GM19468 (cell line): Measurements from ENCODE around the gene MAGI2.
"Not testable (repeated sequence)": the region's sequence is repeated elsewhere in the genome, so short reads cannot be mapped to it uniquely, and the experiment has no call there.

Source experiments
- ATAC-seq: cut with Tn5 transposase; IDR thresholded peaks from one replicate; pipeline ENCODE4 v1.9.1; 2021; ENCODE audit warnings: mild to moderate bottlenecking, moderate library complexity, moderate number of reproducible peaks; ENCODE audit not compliant: unreplicated experiment; ENCODE audit errors: extremely low read depth

The MAGI2 gene

DNA sequence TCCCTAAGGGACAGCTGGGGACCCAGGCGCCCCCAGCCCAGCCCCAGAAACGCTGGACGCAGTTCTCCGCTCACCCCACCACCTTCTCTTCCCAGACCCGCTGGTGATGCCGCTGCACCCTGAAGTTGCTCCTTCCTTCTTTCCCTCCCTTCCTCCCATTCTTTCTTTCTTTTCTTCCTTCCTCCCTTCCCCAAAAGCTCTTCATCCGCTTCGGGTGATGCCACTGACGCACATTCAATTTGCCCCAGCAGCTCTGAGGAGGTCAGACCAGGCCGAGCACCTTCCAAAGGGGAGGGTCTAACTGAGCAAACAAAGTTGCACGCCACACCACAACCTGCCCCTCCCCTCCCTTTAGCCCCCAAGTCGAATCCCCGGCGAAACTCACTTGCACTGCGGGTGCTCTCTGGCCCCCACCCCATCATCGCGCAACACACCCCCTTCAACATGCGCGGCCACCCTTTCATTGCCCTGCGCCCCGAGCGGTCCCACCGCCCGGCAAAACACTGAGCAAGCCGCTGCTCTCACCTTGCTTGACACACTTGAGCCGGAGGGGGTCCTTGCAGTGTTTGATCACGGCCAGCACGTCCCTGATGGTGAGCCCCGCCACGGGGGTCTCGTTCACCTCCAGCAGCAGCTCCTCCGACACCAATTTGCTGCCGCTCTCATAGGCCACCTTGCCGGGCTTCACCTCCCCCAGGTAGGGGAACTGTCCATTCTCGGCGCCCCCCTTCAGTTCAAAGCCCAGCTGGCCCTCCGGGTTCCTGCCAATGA lies 787 bp downstream of the MAGI2 start:
- ATAC-seq: no peak

DNA sequence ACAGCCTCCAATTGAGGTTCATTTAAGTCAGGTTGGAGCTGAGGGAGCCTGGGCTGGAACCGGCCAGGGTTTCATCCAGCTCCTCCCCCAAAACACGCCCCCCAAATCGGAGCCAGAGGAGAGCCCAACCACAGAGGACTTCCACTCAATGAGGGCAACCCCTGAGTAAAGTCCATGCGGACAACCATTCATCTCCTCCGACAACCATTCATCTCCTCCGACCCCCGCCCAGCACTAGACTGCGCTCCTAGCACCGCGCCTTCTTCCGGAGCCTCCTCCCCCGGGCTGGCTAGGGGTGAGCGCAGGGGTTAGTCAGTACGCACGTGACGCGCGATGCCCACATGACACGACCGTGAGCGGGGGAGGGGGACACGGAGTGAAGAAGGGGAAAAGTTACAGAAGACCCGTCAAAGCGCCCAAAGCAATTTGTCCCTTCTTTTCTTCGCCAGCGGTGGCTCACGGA lies 1.4 kb downstream of the MAGI2 start:
- ATAC-seq: no peak

DNA sequence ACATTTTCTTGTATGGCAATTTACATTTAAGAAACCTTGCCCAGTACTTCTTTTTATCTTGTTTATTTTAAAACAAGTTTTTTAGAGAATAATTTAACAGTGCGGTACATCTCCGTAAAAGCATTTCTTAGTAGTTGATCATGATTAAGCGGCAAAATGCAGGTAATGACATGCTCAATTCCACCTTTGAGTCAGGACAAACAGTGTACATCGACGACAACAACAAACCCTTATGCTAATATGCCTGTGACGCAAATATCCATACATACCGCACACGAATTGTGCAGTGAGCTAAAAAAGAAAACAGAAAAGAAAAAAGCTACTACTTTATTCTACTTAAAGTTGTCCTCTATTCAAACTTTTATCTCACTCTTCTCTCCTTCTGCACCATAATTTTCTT lies 1.9 kb downstream of the MAGI2 start:
- no peak for ATAC-seq

DNA sequence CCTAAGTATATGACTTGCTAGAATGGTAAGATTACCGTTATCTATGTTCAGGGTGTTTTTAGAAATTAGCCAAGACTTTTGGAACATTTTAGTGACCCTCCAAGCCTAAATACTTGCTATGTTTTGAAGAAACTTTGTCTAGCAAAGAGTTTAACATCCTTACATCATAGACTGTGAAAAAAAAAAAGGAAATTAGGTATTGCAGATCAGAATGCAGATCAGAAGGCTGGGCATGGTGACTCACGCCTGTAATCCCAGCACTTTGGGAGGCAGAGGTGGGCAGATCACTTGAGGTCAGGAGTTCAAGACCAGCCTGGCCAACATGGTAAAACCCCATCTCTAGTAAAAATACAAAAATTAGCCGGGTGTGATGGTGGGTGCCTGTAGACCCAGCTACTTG lies 10.7 kb downstream of the MAGI2 start:
- ATAC-seq: not testable (repeated sequence)

DNA sequence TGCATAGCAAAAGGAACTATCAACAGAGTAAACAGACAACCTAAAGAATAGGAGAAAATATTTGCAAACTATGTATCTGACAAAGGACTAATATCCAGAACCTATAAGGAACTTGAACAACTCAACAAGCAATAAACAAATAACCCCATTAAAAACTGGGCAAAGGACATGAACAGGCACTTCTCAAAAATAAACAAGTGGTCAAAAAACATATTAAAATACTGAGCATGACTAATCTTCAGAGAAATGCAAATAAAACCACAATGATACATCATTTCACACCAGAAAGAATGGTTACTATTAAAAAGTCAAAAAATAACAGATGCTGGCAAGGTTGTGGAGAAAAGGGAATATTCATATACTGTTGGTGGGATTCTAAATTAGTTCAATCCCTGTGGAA lies 17.1 kb downstream of the MAGI2 start:
- ATAC-seq: no peak

DNA sequence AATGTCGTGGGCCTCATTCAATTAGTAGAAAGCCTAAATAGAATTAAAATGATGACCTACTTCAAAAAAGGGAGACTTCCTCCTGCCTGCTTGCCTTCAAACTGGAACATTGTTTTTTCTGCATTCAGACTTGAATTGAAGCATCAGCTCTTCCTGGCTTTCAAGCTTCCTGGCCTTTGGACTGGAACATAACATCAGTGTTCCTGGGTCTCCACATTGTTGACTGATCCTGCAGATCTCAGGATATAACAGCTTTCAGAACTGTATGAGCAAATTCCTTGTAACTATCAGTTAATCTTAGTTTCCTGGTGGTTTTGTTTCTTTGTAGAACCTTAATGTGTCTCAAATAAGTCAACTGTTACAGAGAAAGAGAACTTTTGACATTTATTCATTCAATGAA lies 18.6 kb downstream of the MAGI2 start:
- ATAC-seq: no peak

DNA sequence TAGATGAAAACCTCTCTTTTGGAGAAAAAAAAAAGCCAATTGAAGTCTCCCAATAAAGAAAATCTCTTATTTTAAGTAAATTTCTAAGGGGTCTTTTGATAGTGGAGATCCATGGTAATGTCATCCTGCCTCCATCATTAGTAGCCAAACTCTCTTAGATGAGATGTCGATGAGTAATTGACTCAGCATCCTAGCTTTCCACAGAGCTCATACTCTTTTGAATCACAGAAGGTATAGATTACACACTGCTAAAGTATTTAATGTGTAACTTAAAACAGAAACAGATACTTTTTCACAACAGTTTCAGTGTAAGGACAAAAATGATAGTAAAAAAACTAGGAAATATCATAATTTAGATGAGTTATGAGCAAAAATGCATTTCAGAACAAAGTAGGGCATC lies 19.4 kb downstream of the MAGI2 start:
- no peak for ATAC-seq

DNA sequence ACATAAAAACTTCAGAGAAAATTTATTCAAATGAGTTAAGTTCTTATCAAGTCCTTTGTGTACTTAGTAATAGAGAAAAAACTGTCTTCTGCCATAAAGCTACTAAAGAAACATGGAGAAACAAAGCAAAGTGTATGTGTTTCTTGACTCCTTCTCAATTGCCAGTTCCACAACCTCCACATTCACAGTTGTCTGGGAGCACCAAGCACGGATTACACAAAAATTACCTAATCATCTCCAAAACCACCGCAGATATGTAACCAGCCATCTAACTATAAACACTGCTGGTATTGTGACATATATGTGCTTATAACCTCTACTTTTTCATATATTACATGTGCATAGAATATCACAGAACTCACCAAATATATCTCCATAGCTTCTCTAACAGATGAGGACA lies 23.1 kb downstream of the MAGI2 start:
- no peak for ATAC-seq

DNA sequence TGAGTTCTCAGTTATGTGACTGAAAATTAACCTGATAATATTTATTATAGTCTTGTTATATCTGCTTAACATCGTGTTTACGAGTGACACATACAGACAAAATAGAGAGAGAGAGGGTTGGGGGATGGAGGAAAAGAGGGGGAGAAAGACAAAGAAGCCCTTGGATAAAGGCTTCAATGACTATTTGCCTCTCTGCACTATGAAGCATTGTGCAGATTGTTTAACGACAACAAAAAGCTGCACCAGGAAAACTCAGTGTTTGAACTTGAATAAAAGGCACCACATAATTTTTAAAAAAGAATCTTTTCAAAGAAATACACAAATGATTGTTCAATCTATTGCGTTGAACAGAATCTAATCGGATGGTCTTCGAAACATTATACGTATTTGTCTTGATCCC lies 27.8 kb downstream of the MAGI2 start:
- ATAC-seq: no peak

DNA sequence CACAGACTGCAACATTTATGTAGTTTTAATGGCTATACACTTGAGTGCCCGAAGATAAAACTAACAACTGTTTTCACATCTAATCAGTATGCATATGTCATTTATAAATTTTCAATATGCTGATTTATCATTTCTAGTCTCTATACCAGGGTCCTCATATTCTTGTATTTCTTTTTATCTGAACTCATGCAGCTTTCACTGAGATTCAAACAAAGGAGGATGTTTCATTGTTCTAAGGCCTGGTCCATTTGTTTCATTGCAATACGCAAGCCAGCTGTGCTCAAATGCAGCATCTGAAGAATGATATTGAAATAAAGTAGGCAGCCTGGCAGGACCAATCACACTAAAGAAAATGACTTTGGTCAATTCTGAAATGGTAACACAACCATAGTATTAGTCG lies 31.7 kb downstream of the MAGI2 start:
- ATAC-seq: no peak

DNA sequence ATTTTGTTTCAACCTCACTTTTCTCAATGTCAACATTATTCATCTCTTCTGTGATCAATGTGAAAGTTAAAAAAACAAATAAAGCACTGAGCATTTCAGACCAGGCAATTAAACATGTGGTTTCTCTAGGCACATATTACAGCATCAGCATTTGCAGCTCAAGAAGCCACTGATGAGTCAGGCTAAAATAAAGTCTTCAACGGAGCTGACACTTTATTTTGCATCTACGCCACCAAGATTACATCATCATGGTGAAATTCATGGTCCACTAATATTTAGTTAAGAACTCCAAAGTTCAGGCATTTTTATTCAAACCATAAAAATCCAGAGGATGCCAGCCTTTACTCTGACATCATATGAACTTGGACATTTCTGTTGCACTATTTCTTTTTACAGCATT lies 33.0 kb downstream of the MAGI2 start:
- ATAC-seq: no peak

DNA sequence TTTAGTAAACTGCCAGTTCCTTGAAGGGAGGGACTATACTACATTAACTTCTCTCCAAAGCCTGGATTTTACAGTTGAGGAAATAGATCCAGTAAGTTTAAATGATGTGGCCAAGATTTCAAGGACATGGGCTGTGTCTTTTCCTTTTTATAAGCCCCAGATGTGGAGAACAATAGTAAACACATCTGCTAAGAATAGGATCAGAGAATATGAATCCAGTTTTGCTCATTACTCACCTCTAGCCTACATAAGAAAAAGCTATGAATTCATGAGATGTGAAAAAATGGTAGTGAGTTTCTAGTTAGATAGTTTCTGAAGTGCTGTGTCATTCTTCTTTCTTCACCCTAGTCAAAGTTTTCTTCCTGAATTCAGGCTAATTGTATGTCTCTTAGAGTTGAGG lies 38.6 kb downstream of the MAGI2 start:
- no peak for ATAC-seq

DNA sequence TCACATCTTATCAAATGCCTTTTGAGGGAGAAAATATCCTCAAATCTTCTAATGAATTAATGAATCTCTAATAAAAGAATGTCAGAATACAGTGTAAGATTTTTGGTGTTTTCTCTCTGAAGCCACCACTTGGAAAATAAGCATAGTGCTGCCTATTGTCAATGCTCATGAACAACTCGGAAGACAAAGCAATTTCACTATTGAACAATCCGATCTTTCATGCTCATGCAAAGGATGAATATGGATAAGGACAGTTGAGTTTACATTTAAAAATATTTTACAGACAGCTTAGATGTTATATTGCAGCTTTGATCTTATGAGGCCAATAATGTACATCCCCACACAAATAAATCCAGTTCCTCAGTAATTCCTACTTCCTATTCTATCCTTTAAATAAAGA lies 40.6 kb downstream of the MAGI2 start:
- no peak for ATAC-seq

DNA sequence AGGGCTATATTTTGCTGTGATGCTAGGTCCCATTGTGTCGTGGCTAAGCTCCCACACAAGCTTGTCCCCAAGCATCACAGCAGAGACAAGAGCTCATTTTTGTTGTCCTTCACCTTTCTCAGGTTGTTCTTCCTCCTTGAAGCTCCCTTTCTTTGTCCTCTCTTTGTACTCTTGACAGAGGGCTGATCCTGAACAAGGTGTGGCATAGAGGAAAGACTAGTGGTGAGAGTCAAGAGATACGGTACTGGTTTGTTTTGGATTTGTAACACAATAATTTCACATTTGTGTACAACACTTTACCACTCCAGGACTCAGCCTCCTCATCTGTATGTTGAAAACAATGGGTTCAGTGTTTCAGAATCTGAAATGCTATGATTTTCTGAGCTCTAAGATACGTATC lies 41.0 kb downstream of the MAGI2 start:
- ATAC-seq: no peak

DNA sequence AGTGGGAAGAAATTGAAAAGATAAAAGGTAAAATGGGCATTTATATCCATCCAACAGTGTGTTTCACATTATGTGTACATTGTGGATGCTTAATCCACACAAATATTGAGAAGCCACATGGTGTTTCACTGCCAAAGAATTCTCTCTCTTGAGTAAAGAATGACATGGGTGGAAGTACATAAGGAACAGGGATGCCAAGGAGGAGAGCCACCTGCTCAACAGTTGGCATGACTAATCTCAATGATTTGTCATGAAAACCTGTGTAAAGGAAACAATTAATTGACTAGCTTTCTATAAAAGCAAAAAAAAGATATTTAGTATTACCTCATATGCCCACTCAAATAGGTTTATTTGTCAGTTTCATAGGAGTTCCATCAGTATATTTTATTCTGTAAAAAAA lies 43.1 kb downstream of the MAGI2 start:
- ATAC-seq: no peak

DNA sequence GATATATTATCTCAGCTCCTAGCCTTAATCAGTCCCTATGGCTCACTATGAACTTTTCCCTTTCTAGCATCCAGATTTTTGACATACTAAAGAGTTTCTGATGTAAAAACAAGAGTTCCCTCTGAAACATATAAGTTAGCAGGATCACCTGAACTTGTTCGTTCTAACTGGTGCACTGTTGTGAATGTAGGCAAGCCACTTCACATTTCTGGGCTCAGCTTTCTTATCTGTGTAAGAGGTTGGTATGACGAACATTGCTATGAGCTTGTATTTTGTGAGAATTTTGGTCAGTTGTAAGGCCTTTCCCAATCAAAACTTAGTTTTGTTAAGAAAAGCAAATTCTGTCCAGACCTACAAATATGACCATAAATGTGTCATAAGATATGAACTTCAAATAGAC lies 46.1 kb downstream of the MAGI2 start:
- no peak for ATAC-seq

DNA sequence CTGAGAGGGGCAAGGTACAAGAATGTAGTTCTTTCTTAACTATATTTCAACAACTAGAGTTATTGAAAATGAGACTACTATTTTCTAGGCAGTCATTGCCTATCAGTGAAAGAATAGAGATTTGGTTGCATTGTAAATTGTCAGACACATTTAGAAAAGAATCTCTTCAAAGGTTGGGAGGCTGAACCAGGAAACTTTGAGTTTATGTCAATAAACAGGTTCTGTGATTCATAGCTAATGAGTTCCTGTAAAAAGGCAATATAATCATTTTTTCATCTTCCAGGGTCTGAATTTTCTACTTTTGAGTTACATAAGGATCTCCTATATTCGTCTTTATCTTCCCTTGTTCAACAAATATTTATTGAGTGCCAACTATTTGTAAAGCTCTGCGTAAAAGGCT lies 47.1 kb downstream of the MAGI2 start:
- no peak for ATAC-seq

DNA sequence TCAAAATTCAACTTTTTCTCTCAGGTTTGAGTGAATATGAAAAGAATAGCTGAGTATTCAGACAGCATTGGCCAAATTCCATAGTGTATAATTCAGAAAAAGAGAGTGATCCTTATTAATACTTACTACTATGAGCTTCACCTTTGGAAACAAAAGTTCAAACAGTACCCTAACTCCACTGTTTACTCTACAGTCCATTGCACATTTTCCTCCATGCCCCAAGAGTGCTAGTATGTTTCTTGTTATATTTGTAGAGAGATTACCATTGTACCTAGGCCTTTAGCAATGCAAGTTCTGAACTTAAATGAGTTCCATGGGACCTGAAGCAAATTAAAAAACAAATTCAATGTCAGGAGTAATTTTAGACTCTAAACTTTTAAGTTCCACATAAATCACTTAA lies 48.1 kb downstream of the MAGI2 start:
- ATAC-seq: no peak

DNA sequence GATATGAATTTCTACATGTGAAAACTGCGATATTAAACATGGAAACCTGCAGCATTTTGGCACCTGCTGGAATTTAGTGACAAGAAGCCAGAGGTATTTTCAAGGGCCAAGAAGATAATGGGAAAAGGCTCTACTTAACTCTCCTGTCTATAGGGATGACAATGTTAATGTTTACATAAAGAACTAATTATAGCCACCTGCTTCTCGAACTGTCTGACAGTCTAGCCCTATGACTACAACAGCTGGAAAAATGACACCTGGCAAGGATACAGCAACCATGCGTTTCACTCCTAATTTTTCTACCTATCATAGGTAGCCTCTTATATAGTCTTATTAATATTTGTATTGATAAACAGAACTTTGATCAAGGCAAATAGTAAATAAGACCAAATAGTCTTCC lies 49.6 kb downstream of the MAGI2 start:
- ATAC-seq: no peak

DNA sequence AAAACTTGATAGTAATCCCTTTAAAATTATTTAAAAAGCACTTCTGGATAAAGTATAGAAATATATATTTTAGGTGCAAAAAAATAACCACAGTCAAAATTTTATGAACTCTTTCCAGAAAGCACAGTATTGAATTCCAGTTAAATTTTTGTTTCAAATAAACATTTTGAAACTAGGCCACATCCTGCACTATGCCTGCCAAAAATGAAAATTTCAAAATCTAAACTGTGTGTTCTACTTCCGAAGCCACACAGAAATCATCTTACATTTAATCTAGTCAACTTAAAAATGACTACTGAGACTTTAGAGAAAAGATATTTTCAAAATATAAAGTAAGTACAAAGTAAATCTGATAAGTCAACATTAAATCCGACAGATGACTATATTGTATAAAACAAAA lies 50.0 kb downstream of the MAGI2 start:
- ATAC-seq: no peak

DNA sequence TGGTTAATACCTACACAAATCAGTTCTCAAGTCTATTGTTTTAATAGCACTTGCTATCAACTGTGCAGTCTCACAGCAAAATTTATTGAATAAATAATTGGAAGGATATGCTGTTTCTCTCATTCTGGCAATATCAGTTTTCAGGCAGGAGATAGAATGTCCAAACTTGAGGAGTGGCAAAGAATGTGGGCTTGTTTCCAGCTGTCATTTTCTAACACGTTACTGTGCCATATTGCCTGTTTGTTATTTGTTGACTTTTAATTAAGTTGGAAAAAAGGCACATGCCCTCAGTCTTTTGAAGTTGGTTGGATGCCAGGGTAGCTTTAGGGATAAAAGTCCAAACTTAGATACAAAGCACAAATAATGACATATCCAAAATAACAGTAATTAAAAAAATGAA lies 52.2 kb downstream of the MAGI2 start:
- ATAC-seq: no peak

DNA sequence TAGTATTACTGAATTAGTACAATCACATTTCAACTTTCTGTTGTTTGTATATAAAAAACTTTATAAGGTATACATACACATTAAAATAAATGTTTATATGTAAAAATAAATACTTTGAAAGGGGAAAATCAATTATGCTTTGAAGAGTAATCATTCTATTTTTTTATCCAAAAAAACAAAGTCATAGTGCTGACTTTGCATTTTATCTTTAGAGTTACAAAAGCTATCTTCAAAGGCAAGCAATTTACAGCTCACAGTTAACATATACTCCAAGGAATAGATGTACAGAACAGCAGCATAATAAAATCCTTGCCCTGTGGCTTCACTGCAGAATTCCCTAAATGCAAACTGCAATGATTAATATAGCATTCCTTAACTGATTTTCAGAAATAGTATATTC lies 53.2 kb downstream of the MAGI2 start:
- no peak for ATAC-seq
